ENCODE measurements around the gene CHRND. TPM values are rescaled to one million over a fixed set of nuclear protein-coding genes. Genes with fewer than 3 reads are reported as not detected.

The CHRND gene
- total RNA-seq, 1 experiment from 2014 or later, result 92.4 TPM

DNA sequence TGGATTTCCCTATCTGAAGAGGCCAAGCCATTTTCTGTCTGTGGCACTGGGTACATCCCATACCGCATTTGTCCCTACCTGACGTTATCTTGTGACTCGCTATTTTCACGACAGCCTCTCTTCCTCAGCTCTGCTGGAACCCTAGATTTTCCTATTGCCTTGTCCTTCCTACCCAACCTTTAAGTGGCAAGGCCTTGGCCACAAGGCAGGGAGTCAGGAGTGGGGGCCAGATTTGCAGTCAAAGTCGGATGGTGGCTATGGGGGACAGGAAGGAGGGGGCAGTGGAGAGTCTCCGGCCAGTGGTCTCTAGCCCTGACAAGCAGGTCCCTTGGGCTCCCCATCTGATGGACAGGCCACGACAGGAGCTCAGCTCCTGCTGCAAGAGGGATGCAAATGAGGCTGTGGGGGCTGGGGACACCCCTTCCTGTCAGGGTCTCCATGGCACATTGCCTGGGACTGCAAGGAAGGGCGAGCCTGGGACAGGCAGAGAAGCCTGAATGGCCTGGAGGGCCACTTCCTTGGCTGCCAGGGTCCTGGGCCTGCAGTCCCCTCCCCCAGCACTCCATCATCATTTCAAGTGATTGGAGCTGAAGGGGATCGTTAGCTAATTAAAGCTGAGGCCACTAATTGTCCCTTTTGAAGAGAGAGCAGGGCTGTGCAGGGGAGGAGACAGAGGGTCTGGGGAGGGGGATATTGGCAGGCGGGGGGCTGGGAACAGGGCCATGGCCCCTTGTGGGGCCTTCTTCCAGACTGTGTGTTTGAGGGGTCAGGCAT lies 32.1 kb upstream of the CHRND start:
- Histone ChIP-seq H3K36me3 (no peaks in the 10 kb centered on the region), H3K27me3 (peaks cover 32% of the 10 kb centered on the region)

DNA sequence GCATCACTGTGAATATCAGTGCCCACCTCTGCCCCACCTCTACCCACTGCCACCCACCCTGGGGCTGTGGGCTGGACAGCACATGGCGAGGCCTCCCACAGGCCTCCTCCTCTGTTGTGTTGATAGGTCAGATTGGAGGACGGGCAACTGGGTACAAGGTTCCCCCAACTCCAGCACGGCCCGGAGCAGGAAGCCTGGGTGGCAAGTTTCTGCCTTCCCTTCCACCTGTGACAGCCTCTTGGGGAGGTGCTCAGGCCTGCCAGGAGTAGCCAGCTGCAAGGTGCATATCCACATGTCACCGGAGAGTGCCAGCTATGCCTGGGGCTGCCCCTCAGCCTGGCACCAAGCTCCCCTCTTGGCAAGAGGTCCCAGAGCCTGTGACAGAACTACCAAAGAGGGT lies 31.4 kb upstream of the CHRND start:
- Histone ChIP-seq H3K27ac (no peak overlapping the region), H3K9me3 (replicated peaks) (no peaks in the 10 kb centered on the region), H3K27me3 (peaks cover 32% of the 10 kb centered on the region)

More for the DNA sequence above, 32.1 kb upstream of the CHRND start:
- Histone ChIP-seq H3K27ac (no peak overlapping the region), H3K4me1 (no peaks in the 10 kb centered on the region), H3K4me3 (no peak overlapping the region), H3K9me3 (replicated peaks) (no peaks in the 10 kb centered on the region)
- DNase-seq, result no peak

DNA sequence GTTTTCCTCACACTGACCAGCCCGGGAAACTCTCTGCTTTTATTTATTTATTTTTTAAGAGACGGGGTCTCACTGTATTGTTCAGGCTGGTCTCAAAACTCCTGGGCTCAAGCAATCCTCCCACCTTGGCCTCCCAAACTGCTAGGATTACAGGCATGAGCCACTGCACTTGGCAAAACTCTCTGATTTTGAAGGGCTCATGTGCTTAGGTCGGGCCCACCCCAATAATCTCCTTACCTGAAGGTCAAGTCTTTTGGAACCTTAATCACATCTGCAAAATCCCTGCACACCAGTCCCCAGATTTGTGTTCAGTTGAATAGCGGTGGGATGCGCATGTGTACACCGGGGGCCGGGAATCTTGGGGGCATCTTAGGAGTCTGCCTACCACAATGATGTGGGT lies 30.7 kb upstream of the CHRND start:
- H3K36me3 ChIP-seq, result no peaks in the 10 kb centered on the region
- H3K4me1 ChIP-seq, result no peaks in the 10 kb centered on the region
- H3K27ac ChIP-seq, result no peak overlapping the region
- no peak overlapping the region for H3K4me3 ChIP-seq
- H3K27me3 ChIP-seq, result peaks cover 24% of the 10 kb centered on the region
- DNase-seq, result no peak
- no peaks in the 10 kb centered on the region for H3K9me3 ChIP-seq (replicated peaks)

More for the DNA sequence above, 31.4 kb upstream of the CHRND start:
- Histone ChIP-seq H3K36me3 (no peaks in the 10 kb centered on the region), H3K4me1 (no peaks in the 10 kb centered on the region), H3K4me3 (no peak overlapping the region)
- no peak for DNase-seq

DNA sequence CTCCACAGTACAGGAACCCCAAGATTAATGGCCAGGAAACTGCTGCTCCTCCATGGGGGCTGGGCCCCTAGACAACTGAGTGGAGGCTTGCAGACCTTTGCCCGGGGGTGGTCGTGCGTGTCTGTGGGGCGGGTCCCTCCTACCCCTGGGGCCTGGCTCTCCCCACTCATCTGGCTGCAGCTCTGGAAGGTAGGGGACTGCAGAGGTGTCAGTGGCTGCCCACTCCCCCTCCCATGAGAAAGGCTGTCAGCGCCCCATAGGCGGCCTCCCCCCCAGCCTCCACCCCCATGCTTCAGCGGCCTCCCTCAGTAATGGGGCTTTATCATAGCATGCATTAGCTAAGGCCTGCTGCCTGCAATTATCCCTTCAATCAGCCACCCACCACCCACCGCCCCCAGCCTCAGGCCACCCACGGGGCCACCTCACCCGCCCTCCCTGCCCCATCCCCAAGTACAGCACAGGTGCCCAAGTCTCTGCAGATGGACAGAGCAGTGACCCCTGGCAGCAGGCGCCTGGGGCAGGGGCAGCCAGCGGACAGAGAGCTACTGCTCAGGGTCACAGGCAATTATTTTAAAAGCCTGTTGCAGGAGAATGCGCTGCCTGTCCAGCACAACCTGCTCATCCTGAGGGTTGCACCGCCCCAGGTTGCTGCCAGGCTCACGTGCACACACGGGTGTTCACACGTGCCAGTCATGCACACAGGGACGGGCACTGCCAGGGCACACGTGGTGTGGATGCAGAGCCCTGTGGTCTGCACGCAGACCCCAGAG lies 29.3 kb upstream of the CHRND start:
- Histone ChIP-seq H3K4me1 (no peaks in the 10 kb centered on the region), H3K9me3 (replicated peaks) (no peaks in the 10 kb centered on the region), H3K36me3 (no peaks in the 10 kb centered on the region), H3K27ac (no peak overlapping the region), H3K4me3 (no peak overlapping the region), H3K27me3 (peaks cover 21% of the 10 kb centered on the region)
- no peak for DNase-seq

GRCh38 chr2:232497348-232497747 lies 28.6 kb upstream of the CHRND start:
- Histone ChIP-seq H3K4me3 (no peak overlapping the region), H3K4me1 (no peaks in the 10 kb centered on the region), H3K27me3 (peaks cover 21% of the 10 kb centered on the region), H3K36me3 (no peaks in the 10 kb centered on the region), H3K9me3 (replicated peaks) (no peaks in the 10 kb centered on the region), H3K27ac (no peak overlapping the region)
- DNase-seq, result no peak

DNA sequence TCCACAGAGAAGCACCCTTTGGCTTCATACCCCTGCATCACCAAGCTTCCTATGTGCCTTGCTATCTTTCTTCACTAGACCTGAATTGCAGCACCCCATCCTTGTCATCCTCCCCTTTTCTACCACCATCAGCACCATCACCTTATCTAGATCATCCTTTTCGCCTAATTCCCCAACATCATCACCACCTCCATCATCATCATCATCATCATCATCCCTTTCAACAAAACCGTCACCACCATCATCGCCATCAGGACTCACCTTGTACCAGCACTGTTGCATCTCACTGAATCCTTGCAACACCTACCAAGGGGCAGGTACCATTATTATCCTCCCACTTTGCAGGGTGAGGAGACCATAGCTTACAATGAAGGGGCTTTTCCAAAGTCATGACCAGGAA lies 27.5 kb upstream of the CHRND start:
- H3K4me1 ChIP-seq, result no peaks in the 10 kb centered on the region; the same call in 1 of the 2 replicates
- DNase-seq, result no peak
- H3K9me3 ChIP-seq (replicated peaks), result no peaks in the 10 kb centered on the region
- H3K36me3 ChIP-seq, result no peaks in the 10 kb centered on the region
- peaks cover 19% of the 10 kb centered on the region for H3K27me3 ChIP-seq
- H3K27ac ChIP-seq, result no peak overlapping the region
- no peak overlapping the region for H3K4me3 ChIP-seq

DNA sequence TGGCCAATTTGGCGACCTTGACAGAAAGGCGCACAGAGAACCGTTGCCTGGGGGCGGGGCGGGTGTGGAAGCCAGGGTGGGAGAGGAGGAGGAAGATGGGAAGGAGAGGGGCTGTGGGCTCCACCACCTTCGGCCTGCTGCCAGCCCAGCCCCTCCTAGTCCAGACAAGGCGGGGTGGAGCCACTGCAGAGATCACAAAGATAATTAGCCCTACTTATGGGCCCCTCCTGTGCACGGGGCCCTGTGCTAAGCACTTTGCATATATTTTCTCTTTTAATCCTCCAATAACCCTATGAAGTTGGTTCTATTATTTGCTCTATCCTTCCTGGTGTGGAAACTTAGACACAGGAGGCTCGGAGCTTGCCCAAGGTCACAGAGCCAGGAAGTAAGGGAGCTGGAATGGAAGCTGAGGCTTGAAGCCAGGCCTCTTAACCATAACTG lies 24.6 kb upstream of the CHRND start:
- H3K4me1 ChIP-seq, result peaks cover 11% of the 10 kb centered on the region; the same call in 1 of the 2 replicates
- no peak overlapping the region for H3K27ac ChIP-seq
- no peak for DNase-seq
- no peaks in the 10 kb centered on the region for H3K9me3 ChIP-seq (replicated peaks)
- H3K27me3 ChIP-seq, result peaks cover 40% of the 10 kb centered on the region
- H3K36me3 ChIP-seq, result no peaks in the 10 kb centered on the region
- H3K4me3 ChIP-seq, result no peak overlapping the region

GRCh38 chr2:232501794-232502390 lies 24.1 kb upstream of the CHRND start:
- Histone ChIP-seq H3K4me3 (no peak overlapping the region), H3K27me3 (peaks cover 42% of the 10 kb centered on the region), H3K9me3 (replicated peaks) (no peaks in the 10 kb centered on the region)

DNA sequence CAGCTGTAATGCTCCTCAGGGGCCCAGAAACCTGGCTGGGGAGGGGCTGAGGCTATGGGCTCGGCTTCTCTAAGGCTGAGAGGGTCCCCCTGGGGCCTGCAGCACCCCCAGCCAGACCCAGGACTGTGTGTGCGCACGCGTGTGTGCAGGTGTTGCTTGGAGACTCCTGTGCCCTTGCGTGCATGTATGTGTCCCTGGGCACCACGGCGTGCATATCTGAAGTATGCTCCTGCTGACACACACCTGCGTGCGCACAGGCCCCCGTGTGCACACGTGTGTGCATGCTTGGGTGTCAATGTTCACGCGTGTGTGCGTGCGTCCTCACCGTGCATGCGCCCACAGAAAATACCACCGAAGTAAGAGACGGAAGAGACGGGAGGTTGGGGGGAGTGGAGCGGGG lies 23.4 kb upstream of the CHRND start:
- H3K27me3 ChIP-seq, result peaks cover 48% of the 10 kb centered on the region
- H3K27ac ChIP-seq, result no peak overlapping the region
- no peaks in the 10 kb centered on the region for H3K9me3 ChIP-seq (replicated peaks)
- no peak overlapping the region for H3K4me3 ChIP-seq
- H3K36me3 ChIP-seq, result no peaks in the 10 kb centered on the region
- DNase-seq, result no peak
- peaks cover 11% of the 10 kb centered on the region; the same call in 1 of the 2 replicates for H3K4me1 ChIP-seq

More at GRCh38 chr2:232501794-232502390, 24.1 kb upstream of the CHRND start:
- no peaks in the 10 kb centered on the region for H3K36me3 ChIP-seq
- no peak for DNase-seq
- H3K27ac ChIP-seq, result no peak overlapping the region
- peaks cover 11% of the 10 kb centered on the region; the same call in 1 of the 2 replicates for H3K4me1 ChIP-seq

DNA sequence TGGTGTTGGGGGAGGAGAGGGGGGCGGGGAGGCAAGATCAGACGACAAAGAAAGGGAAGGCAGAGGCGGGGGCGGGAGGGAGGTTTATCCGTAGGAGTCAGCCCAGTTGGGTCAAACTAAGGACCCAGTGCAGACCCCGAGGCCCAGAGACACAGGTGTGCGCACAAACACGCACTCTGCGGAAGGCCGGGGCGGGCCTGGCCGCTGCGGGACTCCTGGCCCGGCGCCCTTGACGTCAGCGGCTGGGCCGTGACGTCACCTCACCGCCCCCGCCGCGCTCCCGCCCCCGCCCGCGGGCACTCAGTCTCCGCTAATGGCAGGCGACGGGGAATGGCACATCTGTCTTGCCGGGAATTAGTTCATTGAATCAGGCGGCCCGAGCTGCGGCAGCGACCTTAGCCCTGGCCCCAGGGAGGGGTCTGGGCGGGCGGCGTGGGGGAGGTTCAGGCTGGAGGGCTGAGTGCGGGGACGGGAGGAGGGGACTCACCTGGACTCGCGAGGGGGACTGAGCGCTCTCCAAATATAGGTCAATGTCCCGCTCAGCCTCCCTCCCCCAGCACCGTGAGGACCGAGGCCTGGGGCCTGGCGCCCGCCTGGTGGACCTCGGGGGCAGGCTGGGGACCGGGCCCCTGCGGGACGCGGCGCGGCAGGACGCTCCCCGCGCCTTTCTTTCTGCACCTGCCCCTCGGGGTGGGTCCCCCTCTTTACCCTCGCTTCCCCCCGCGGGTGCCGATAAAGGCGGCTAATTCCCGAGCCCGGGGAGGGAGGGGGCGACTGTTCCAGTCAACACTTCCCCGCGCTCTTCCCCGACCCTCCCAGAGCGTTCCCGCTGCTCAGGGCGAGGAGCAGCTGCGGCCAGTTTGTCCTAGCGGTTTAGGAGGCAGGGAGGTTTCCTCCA lies 22.8 kb upstream of the CHRND start:
- Histone ChIP-seq H3K9me3 (replicated peaks) (no peaks in the 10 kb centered on the region), H3K27ac (no peak overlapping the region), H3K36me3 (no peaks in the 10 kb centered on the region), H3K4me1 (peaks cover 11% of the 10 kb centered on the region; the same call in 1 of the 2 replicates), H3K27me3 (peaks cover 51% of the 10 kb centered on the region), H3K4me3 (peak overlapping the region; percentile 59)
- DNase-seq, result peak; percentile 61 to 70

- Histone ChIP-seq H3K4me3 (peak overlapping the region; percentile 59), H3K27me3 (peaks cover 58% of the 10 kb centered on the region), H3K4me1 (peaks cover 11% of the 10 kb centered on the region; the same call in 1 of the 2 replicates), H3K36me3 (no peaks in the 10 kb centered on the region), H3K27ac (no peak overlapping the region), H3K9me3 (replicated peaks) (no peaks in the 10 kb centered on the region)
- DNase-seq, result no peak
Observed at GRCh38 chr2:232503809-232504323, 22.1 kb upstream of the CHRND start.

DNA sequence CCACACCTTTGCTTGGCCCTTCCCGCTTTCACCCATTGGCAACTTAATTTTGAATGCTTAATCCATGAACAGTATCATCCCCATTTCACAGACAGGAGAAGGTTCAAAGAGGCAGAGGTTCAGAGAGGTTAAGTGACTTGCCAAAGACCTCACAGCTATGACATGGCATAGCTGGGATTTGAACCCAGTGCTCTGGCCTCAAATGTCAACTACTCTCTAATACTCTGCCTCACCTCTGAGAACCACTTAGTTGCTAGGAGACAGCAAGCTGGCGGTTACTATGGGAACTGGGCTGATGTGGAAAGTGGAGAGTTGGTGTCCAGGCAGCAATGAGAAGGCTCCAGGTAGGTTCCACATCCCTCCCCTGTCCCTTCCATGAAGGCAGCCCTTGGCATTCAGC lies 21.5 kb upstream of the CHRND start:
- Histone ChIP-seq H3K9me3 (replicated peaks) (no peaks in the 10 kb centered on the region), H3K27me3 (peaks cover 61% of the 10 kb centered on the region), H3K27ac (no peak overlapping the region), H3K4me1 (peaks cover 11% of the 10 kb centered on the region; the same call in 1 of the 2 replicates), H3K36me3 (no peaks in the 10 kb centered on the region), H3K4me3 (no peak overlapping the region)
- no peak for DNase-seq

- DNase-seq, result no peak
- Histone ChIP-seq H3K36me3 (no peaks in the 10 kb centered on the region), H3K9me3 (replicated peaks) (no peaks in the 10 kb centered on the region), H3K4me3 (no peak overlapping the region), H3K4me1 (peaks cover 11% of the 10 kb centered on the region; the same call in 1 of the 2 replicates), H3K27ac (no peak overlapping the region), H3K27me3 (peaks cover 57% of the 10 kb centered on the region)
Observed at GRCh38 chr2:232505856-232506255, 20.1 kb upstream of the CHRND start.

GRCh38 chr2:232506709-232507108 lies 19.3 kb upstream of the CHRND start:
- H3K4me1 ChIP-seq, result peaks cover 11% of the 10 kb centered on the region; the same call in 1 of the 2 replicates
- no peak overlapping the region for H3K27ac ChIP-seq
- H3K4me3 ChIP-seq, result no peak overlapping the region
- no peaks in the 10 kb centered on the region for H3K9me3 ChIP-seq (replicated peaks)
- no peaks in the 10 kb centered on the region for H3K36me3 ChIP-seq
- peak in 1 of 2 experiments; percentile 26 for DNase-seq
- H3K27me3 ChIP-seq, result peaks cover 59% of the 10 kb centered on the region

Measured in SJCRH30 (cell line).